ENCODE results near the gene AGAP1. TPM values are rescaled to one million over a fixed set of nuclear protein-coding genes. Genes with fewer than 3 reads are reported as not detected.

Gene AGAP1
- total and polyA plus RNA-seq, 7 donors = 4.2 to 21.6 (median 16.6) TPM

- WGBS, 3 donors = 85 to 90% (median 87%) methylated on average over 5 of the region's 5 CpGs
Measured at GRCh38 chr2:235544689-235544969, 50.8 kb downstream of the AGAP1 start.

DNA sequence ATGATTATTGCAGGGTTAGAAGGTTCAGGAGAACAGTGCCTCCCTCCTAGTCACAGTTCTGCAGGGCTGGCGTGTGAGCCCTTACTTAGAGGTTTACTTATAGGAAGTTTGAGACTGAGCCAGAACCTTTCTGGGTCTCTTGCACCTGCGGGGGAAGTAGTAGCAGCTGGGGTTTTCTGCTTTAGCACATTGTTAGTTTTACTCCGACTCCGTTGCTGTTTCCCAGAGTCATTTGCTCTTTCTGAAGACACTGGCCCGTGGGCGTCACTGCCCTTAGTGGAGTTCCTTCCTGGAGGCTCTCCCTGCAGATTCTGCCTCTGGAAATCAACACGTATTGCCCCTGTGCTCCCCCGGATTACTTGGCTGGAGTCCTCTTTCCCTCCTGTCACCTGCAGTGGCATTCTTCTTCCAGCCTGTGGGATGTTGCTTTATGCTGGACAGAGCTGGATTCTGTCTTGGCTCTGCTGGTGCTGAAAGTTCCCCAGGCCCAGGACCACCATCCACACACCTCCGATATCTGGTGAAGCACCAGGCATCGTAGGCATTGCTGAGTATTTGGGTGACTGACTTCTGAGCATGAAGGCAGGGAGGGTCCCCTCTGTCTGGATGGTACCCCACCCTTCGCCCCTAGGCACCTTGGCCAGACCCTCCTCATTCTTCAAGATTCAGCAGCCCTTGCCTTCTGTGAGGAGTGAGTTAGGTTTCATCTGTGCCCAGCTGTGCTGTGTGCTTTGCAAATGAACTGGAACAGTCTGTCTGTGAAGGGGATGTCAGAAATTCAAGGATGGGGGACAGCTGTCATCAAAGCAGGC lies 51.7 kb downstream of the AGAP1 start:
- H3K9me3 ChIP-seq = no peaks in the 10 kb centered on the region
- no peak for ATAC-seq
- no peaks in the 10 kb centered on the region for H3K4me1 ChIP-seq
- H3K4me3 ChIP-seq = no peak overlapping the region
- DNase-seq = no peak
- no peak overlapping the region for H3K27ac ChIP-seq
- H3K27me3 ChIP-seq (ENCODE audit: insufficient read depth in 3 of 3, low read length in 2 of 3) = no peaks in the 10 kb centered on the region
- H3K36me3 ChIP-seq (ENCODE audit: insufficient read depth in 1 of 2, low read depth in 1 of 2) = no peaks in the 10 kb centered on the region
- TF ChIP-seq CTCF (IDR thresholded peaks at IDR 0.05) = no peak
- intact Hi-C loops (cut with DNase I) = loop anchor here in 1 of 2 donors (5.0 kb wide), 1 partner anchor 48 kb away; no protein-coding TSS in a partner anchor
- 61 to 64% (median 64%) methylated on average over 11 of the region's 11 CpGs for WGBS, 3 donors

More at GRCh38 chr2:235544689-235544969, 50.8 kb downstream of the AGAP1 start:
- Histone ChIP-seq H3K36me3 (ENCODE audit: insufficient read depth in 1 of 2, low read depth in 1 of 2) (no peaks in the 10 kb centered on the region), H3K27me3 (ENCODE audit: insufficient read depth in 3 of 3, low read length in 2 of 3) (no peaks in the 10 kb centered on the region), H3K4me3 (no peak overlapping the region), H3K9me3 (no peaks in the 10 kb centered on the region), H3K27ac (no peak overlapping the region), H3K4me1 (no peaks in the 10 kb centered on the region)
- intact Hi-C loops (cut with DNase I) = no loop called here
- DNase-seq (no peak), ATAC-seq (no peak)
- TF ChIP-seq CTCF (IDR thresholded peaks at IDR 0.05) = no peak

DNA sequence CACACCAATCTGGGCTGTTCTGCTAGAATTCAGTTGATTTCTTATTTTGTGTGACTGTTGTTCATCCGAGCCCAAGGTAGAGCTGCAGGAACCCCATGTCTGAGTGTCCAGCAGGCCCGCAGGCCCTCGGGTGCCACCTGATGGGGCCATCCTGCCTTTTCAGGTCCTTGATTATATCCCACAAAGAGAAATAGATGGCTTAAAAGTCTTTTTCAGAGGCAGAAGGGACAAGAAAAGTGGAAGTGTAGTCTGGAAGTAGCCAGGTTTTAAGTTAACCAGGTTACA lies 52.2 kb downstream of the AGAP1 start:
- Histone ChIP-seq H3K4me3 (no peak overlapping the region), H3K36me3 (ENCODE audit: insufficient read depth in 1 of 2, low read depth in 1 of 2) (no peaks in the 10 kb centered on the region), H3K4me1 (no peaks in the 10 kb centered on the region), H3K27me3 (ENCODE audit: insufficient read depth in 3 of 3, low read length in 2 of 3) (no peaks in the 10 kb centered on the region), H3K9me3 (no peaks in the 10 kb centered on the region), H3K27ac (no peak overlapping the region)
- DNase-seq (no peak), ATAC-seq (no peak)
- intact Hi-C loops (cut with DNase I) = loop anchor here in 1 of 2 donors (5.0 kb wide), 1 partner anchor 49 kb away; no protein-coding TSS in a partner anchor
- 80 to 87% (median 85%) methylated on average over 3 of the region's 3 CpGs for WGBS, 3 donors
- TF ChIP-seq CTCF (IDR thresholded peaks at IDR 0.05) = no peak

- peaks cover 2% of the 10 kb centered on the region for H3K4me1 ChIP-seq
- H3K9me3 ChIP-seq = no peaks in the 10 kb centered on the region
- H3K36me3 ChIP-seq (ENCODE audit: insufficient read depth in 1 of 2, low read depth in 1 of 2) = no peaks in the 10 kb centered on the region
- H3K27ac ChIP-seq = no peak overlapping the region
- no peak overlapping the region for H3K4me3 ChIP-seq
- DNase-seq = no peak
- whole genome bisulfite sequencing, 3 donors = 72 to 89% (median 73%) methylated on average over 9 of the region's 9 CpGs
- no peak for ATAC-seq
- intact Hi-C loops (cut with DNase I) = loop anchor here in 1 of 2 donors (5.0 kb wide), 1 partner anchor 49 kb away; no protein-coding TSS in a partner anchor
- TF ChIP-seq CTCF (IDR thresholded peaks at IDR 0.05) = no peak
- no peaks in the 10 kb centered on the region for H3K27me3 ChIP-seq (ENCODE audit: insufficient read depth in 3 of 3, low read length in 2 of 3)
Measured at GRCh38 chr2:235546436-235546835, 52.6 kb downstream of the AGAP1 start.
